A549 (cell line): ENCODE results near the gene DENR.

ENCODE experiments used
- BHLHE40 ChIP-seq: IDR thresholded peaks from 2 replicates; pipeline ENCODE4 v1.6.1; 2012; ENCODE audit warnings: low read depth, low read length, inconsistent platforms
- CHD4 ChIP-seq: fragments of 200-600 bp; sonication (generic); IDR thresholded peaks from 2 replicates; pipeline ENCODE4 v1.6.1; 2016; ENCODE audit warnings: antibody characterized with exemption, mild to moderate bottlenecking, borderline replicate concordance
- MAZ ChIP-seq: fragments of 150-350 bp; IDR thresholded peaks from 2 replicates; pipeline ENCODE4 v1.6.1; 2014; ENCODE audit warnings: antibody characterized with exemption, low read depth, low read length, borderline replicate concordance
- RARB ChIP-seq: fragments of 250-450 bp; sonication (Bioruptor Pico); IDR thresholded peaks from 2 replicates; pipeline ENCODE4 v1.8.0; 2021; ENCODE audit warnings: mild to moderate bottlenecking, moderate library complexity
- USF2 ChIP-seq: fragments of 450-650 bp; IDR thresholded peaks from 2 replicates; pipeline ENCODE4 v1.6.1; 2014; ENCODE audit warnings: antibody characterized with exemption
- TF ChIP-seq, protein P1 (sequence below): fragments of >200 bp; sonication (Bioruptor Twin); formaldehyde crosslinking; IDR thresholded peaks from 3 replicates; pipeline ENCODE4 v1.5.1; 2016

DNA sequence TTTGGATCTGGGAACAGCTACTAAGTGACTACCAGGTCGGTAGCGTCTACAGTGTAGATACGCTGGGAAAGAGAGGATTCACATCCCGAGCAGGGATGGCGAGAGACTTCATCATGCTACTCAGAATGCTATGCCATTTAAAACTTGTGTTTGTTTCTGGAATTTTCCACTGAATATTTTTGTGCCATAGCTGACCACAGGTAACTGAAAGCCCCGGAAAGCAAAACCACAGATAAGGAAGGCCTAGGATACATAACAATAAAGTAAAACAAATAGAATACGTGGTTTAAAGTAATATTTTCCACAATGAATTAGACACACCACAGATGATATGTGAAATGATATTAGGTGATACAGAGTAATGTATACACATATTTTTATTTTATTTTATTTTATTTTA, 14.1 kb upstream of the DENR start:
- TF ChIP-seq RARB (CRISPR knock-in tag) (no peak), MAZ (no peak), BHLHE40 (no peak), USF2 (no peak), CHD4 (no peak)
- TF ChIP-seq, protein P1, sequence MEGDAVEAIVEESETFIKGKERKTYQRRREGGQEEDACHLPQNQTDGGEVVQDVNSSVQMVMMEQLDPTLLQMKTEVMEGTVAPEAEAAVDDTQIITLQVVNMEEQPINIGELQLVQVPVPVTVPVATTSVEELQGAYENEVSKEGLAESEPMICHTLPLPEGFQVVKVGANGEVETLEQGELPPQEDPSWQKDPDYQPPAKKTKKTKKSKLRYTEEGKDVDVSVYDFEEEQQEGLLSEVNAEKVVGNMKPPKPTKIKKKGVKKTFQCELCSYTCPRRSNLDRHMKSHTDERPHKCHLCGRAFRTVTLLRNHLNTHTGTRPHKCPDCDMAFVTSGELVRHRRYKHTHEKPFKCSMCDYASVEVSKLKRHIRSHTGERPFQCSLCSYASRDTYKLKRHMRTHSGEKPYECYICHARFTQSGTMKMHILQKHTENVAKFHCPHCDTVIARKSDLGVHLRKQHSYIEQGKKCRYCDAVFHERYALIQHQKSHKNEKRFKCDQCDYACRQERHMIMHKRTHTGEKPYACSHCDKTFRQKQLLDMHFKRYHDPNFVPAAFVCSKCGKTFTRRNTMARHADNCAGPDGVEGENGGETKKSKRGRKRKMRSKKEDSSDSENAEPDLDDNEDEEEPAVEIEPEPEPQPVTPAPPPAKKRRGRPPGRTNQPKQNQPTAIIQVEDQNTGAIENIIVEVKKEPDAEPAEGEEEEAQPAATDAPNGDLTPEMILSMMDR = no peak
